ENCODE results near the gene AOPEP. TPM values are rescaled to one million over a fixed set of nuclear protein-coding genes. Genes with fewer than 3 reads are reported as not detected.

The AOPEP gene
- total RNA-seq, 1 donor from 2014 or later = 175 TPM

DNA sequence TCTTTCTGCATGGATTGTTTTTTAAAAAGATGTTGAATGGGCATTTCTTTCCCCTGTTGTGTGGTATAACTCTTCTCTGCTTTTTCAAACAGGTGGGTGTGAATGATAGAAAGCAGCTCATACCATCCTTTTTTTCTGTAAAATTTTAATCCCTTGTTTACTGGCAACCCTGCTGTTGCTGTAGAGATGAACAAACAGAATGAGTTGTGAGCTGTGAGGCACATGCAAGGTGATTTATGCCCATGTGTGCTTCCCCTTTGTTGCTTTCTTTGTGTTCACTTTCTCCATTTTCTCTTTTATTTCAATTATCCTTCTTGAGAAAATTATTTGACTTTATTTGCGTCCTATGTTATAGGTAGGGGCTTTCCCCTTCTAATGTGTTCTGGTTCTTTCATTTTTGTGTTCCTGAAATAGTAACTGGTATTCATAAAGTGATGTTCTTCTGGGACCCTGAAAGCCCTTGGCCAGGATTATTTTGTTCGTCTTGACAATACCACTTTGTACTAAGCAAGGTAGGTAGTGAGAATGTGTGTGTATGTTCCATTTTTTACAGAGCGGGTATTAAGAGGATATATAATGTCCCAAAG, 79.9 kb downstream of the AOPEP start:
- TF ChIP-seq, protein P1, sequence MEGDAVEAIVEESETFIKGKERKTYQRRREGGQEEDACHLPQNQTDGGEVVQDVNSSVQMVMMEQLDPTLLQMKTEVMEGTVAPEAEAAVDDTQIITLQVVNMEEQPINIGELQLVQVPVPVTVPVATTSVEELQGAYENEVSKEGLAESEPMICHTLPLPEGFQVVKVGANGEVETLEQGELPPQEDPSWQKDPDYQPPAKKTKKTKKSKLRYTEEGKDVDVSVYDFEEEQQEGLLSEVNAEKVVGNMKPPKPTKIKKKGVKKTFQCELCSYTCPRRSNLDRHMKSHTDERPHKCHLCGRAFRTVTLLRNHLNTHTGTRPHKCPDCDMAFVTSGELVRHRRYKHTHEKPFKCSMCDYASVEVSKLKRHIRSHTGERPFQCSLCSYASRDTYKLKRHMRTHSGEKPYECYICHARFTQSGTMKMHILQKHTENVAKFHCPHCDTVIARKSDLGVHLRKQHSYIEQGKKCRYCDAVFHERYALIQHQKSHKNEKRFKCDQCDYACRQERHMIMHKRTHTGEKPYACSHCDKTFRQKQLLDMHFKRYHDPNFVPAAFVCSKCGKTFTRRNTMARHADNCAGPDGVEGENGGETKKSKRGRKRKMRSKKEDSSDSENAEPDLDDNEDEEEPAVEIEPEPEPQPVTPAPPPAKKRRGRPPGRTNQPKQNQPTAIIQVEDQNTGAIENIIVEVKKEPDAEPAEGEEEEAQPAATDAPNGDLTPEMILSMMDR (IDR thresholded peaks at IDR 0.05; ENCODE audit: borderline replicate concordance) = no peak

DNA sequence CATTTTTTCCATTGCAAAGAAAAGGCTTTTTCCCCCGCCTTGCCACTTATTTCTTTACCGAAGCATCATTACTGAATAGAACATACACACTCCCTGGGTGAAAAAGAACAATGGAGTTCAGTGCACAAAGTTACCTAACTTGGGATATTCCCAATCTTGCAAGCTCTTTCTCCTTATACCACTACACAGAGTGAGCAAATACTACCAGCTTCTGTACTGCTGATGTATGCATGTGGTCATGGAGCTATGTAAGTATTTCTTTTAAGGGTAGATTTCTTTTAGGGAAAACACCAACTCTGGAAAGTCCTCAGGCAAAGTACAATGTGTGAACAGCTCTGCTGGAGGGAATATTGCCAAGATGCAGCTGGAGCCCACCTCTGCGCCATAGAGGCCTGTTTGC, 81.1 kb downstream of the AOPEP start:
- H3K27ac ChIP-seq (replicated peaks) = peak overlapping the region; percentile 51
- peaks cover 7% of the 10 kb centered on the region for H3K36me3 ChIP-seq
- no peaks in the 10 kb centered on the region for H3K9me3 ChIP-seq (replicated peaks)
- no peaks in the 10 kb centered on the region for H3K27me3 ChIP-seq (ENCODE audit: low read depth)
- DNase-seq = no peak
- intact Hi-C loops (cut with micrococcal nuclease) = no loop called here
- H3K4me3 ChIP-seq = no peak overlapping the region
- peaks cover 73% of the 10 kb centered on the region for H3K4me1 ChIP-seq
- TF ChIP-seq, protein P1 (IDR thresholded peaks at IDR 0.05; ENCODE audit: borderline replicate concordance) = no peak

More for the DNA sequence above, 79.9 kb downstream of the AOPEP start:
- H3K4me1 ChIP-seq = peaks cover 73% of the 10 kb centered on the region
- DNase-seq = no peak
- no peak overlapping the region for H3K4me3 ChIP-seq
- H3K9me3 ChIP-seq (replicated peaks) = no peaks in the 10 kb centered on the region
- peak overlapping the region; percentile 58 for H3K27ac ChIP-seq (replicated peaks)
- intact Hi-C loops (cut with micrococcal nuclease) = no loop called here
- H3K36me3 ChIP-seq = peaks cover 7% of the 10 kb centered on the region
- H3K27me3 ChIP-seq (ENCODE audit: low read depth) = no peaks in the 10 kb centered on the region

DNA sequence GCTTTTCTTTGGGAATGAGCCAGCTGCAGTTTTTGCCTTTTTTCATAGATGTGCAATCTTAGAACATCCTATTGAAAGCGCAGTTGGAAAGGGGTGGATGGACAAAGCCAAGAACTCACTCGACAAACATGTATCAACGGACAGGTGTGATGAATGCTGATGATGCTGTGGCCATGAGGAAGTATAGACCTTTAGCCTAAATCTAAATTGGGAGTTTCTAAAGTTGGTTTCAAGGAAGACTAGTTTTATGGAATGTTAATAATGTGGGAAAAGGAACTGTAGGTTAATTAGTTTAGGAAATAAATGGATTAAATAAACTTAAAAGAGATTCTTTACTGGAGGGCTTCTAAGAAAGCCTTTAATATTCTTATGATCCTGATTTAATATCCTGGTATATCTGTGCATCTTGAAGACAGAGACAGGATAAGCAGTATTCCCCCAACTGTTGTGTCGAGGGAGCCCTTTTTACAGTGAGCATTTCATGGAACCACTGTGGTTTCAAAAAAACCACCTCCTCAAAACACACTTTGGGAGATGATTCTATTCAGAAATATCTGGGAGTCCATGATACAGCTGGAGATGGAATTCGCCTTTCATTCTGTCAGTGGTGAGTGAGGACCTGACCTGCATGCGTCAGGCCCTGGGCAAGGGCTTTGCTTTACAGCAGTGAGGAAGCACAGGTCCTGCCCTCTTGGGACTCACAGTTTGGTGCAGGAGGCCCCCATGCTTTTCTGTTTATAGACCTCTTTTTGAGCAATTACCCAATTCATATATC, 82.6 kb downstream of the AOPEP start:
- H3K4me3 ChIP-seq = no peak overlapping the region
- no peaks in the 10 kb centered on the region for H3K9me3 ChIP-seq (replicated peaks)
- H3K27me3 ChIP-seq (ENCODE audit: low read depth) = no peaks in the 10 kb centered on the region
- peaks cover 84% of the 10 kb centered on the region for H3K4me1 ChIP-seq
- H3K36me3 ChIP-seq = peaks cover 7% of the 10 kb centered on the region
- H3K27ac ChIP-seq (replicated peaks) = peak overlapping the region; percentile 51
- intact Hi-C loops (cut with micrococcal nuclease) = no loop called here
- no peak for DNase-seq
- TF ChIP-seq, protein P1 (IDR thresholded peaks at IDR 0.05; ENCODE audit: borderline replicate concordance) = no peak

DNA sequence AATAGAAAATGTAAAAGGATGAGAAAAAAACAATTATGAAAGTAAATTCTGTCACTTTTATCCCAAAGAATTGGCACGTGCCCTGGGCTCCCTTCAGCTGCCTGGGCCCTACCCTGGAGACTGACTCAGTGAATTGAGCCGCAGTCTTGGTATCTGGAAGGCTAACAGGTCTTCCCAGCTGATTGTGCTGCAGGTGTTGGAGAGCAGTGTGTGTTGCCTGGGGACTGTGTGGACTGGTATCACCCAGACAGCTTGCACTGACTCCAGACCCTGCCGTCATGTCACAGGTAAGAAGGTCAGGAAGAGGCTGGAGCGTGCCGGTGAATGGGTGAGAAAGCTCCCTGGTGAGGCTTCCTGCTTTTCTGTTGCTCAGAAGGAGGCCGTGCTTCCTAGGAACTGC, 83.3 kb downstream of the AOPEP start:
- intact Hi-C loops (cut with micrococcal nuclease) = no loop called here
- no peaks in the 10 kb centered on the region for H3K27me3 ChIP-seq (ENCODE audit: low read depth)
- H3K36me3 ChIP-seq = peaks cover 7% of the 10 kb centered on the region
- no peak overlapping the region for H3K27ac ChIP-seq (replicated peaks)
- H3K4me1 ChIP-seq = peaks cover 77% of the 10 kb centered on the region
- no peak overlapping the region for H3K4me3 ChIP-seq
- DNase-seq = no peak
- H3K9me3 ChIP-seq (replicated peaks) = no peaks in the 10 kb centered on the region
- TF ChIP-seq, protein P1 (IDR thresholded peaks at IDR 0.05; ENCODE audit: borderline replicate concordance) = no peak

DNA sequence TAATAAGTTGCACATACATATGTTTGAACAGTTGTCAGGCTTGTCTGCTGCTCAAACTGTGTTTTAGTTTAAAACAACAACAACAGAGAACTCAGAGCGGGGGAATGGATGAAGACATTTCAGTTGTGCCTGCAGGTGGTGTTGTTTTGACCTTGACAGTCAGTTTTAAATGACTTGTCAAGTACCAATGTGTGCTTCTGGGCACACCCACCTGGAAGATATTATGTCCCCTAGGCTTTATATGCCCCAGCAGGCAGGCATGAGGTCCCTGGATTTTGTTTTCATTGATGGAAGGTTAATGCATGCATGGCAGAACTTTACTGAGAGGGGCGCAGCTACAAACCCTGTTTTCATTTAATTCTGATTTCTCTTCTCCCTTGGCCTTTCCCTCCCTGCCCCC, 84.6 kb downstream of the AOPEP start:
- no peak overlapping the region for H3K4me3 ChIP-seq
- DNase-seq = no peak
- no peaks in the 10 kb centered on the region for H3K9me3 ChIP-seq (replicated peaks)
- intact Hi-C loops (cut with micrococcal nuclease) = no loop called here
- TF ChIP-seq, protein P1 (IDR thresholded peaks at IDR 0.05; ENCODE audit: borderline replicate concordance) = no peak
- H3K4me1 ChIP-seq = peaks cover 64% of the 10 kb centered on the region
- H3K36me3 ChIP-seq = peaks cover 7% of the 10 kb centered on the region
- no peak overlapping the region for H3K27ac ChIP-seq (replicated peaks)
- no peaks in the 10 kb centered on the region for H3K27me3 ChIP-seq (ENCODE audit: low read depth)
